Adrenal gland (tissue), 5 donors: Measurements from ENCODE around the gene MAGI2.

ENCODE experiments used
- CTCF ChIP-seq, 6 experiments: fragments of 450-650 bp in 4 of 6; fragments of 200-600 bp in 2 of 6; sonication (generic) in 1 of 6; IDR thresholded peaks; 1 replicate in 5 of 6; 2 replicates in 1 of 6; pipeline versions ENCODE4 v1.5.1 to v1.8.0; 2016 to 2021; ENCODE audit warnings: antibody characterized with exemption in 6 of 6, mild to moderate bottlenecking in 2 of 6, moderate library complexity in 1 of 6
- POLR2A ChIP-seq, 2 donors: fragments of 450-650 bp; IDR thresholded peaks; one replicate each; pipeline ENCODE4 v1.6.1; 2017; ENCODE audit warnings: antibody characterized with exemption in 2 of 2, mild to moderate bottlenecking in 2 of 2, moderate library complexity in 1 of 2
- donor health status: DM: no; HTN: no; CAD: no.

- no peak for TF ChIP-seq CTCF (IDR thresholded peaks at IDR 0.05)
- no peak for TF ChIP-seq POLR2A (IDR thresholded peaks at IDR 0.05)
Measured at GRCh38 chr7:78254726-78255055, 1198.8 kb downstream of the MAGI2 start.
